ENCODE data around the gene TRPM3.

DNA sequence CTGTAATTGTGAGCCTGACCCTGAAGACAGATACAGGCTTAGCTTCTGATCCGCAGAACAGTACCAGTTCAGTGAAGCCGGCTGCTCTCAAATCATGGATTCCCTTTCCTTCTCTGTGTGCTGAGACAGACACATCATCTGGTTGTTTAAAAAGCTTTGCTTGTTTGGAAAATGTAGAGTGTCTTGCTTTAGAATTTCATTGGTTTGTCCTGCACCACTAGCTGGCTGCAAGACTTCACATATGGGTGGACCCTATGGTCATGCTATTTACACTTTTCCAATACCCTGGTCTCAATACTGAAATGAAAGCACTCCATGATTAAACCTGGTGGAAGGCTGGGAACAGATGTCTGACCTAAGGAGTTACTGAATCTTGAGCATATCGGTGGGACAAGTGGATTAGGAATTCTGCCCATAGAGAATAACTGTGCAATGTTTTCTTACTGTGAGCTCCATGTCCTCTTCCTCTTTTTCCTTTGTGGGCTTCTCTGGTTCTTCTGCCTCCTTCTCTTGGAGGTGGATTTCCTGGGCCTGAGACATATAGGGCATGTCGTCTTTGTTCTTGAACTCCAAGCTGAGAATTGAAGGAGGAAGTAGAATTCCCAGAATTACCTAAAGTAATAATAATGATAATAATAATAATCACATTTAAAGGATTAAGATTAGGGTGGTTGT lies 505.8 kb downstream of the TRPM3 start:
- TF ChIP-seq POLR2A (IDR thresholded peaks at IDR 0.05) = no peak
- TF ChIP-seq, protein P1, sequence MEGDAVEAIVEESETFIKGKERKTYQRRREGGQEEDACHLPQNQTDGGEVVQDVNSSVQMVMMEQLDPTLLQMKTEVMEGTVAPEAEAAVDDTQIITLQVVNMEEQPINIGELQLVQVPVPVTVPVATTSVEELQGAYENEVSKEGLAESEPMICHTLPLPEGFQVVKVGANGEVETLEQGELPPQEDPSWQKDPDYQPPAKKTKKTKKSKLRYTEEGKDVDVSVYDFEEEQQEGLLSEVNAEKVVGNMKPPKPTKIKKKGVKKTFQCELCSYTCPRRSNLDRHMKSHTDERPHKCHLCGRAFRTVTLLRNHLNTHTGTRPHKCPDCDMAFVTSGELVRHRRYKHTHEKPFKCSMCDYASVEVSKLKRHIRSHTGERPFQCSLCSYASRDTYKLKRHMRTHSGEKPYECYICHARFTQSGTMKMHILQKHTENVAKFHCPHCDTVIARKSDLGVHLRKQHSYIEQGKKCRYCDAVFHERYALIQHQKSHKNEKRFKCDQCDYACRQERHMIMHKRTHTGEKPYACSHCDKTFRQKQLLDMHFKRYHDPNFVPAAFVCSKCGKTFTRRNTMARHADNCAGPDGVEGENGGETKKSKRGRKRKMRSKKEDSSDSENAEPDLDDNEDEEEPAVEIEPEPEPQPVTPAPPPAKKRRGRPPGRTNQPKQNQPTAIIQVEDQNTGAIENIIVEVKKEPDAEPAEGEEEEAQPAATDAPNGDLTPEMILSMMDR (IDR thresholded peaks at IDR 0.05) = no peak

All from adrenal gland (tissue), 5 donors.